NT2/D1 (cell line): ENCODE results near the gene SERPIND1.

Experiments
- SUZ12 ChIP-seq: IDR thresholded peaks from 2 replicates; pipeline ENCODE4 v1.6.1; 2011; ENCODE audit not compliant: insufficient read length, insufficient read depth; ENCODE audit errors: extremely low read depth
- YY1 ChIP-seq: IDR thresholded peaks from 2 replicates; pipeline ENCODE4 v1.6.1; 2011; ENCODE audit not compliant: insufficient read length, insufficient read depth
- ZNF274 ChIP-seq: IDR thresholded peaks from 2 replicates; pipeline ENCODE4 v1.6.1; 2011; ENCODE audit warnings: mild to moderate bottlenecking, low read depth, low read length

GRCh38 chr22:20802452-20802851 lies 28.5 kb downstream of the SERPIND1 start:
- TF ChIP-seq YY1 (no peak), ZNF274 (no peak), SUZ12 (no peak)
